H4 (cell line): ENCODE results near the gene LY6G6F. TPM values are rescaled to one million over a fixed set of nuclear protein-coding genes. Genes with fewer than 3 reads are reported as not detected.

Experiments used
- DNase-seq: peaks from one replicate; pipeline ENCODE4 v3.0.0-alpha.2; 2015; ENCODE audit warnings: low spot score
- total RNA-seq: library from RNA; depleted of rRNA; stranded (reverse); fragments of >200 nt; shearing (Covaris generic); gene quantifications from 2 replicates; pipeline ENCODE4 v1.2.3, GENCODE V29; 2014

LY6G6F gene
- total RNA-seq, 1 experiment from 2014 or later: not detected

GRCh38 chr6:31723245-31723979 lies 16.7 kb downstream of the LY6G6F start, which contains the start of gene MPIG6B:
TSS of gene MPIG6B (plus strand) at chr6:31723373. CDS start at chr6:31723384, 11 bp downstream.
- DNase-seq: no peak

- DNase-seq: no peak
Observed at GRCh38 chr6:31723980-31724691, 17.5 kb downstream of the LY6G6F start.

- DNase-seq: no peak
Observed at GRCh38 chr6:31725502-31726350, 19.1 kb downstream of the LY6G6F start.

- no peak for DNase-seq
Observed at GRCh38 chr6:31727034-31727716, 20.5 kb downstream of the LY6G6F start.

- no peak for DNase-seq
Observed at GRCh38 chr6:31727717-31728671, 21.3 kb downstream of the LY6G6F start.

- no peak for DNase-seq
Observed at GRCh38 chr6:31728767-31729514, 22.3 kb downstream of the LY6G6F start, which contains the start of gene DDAH2. TSS of gene DDAH2 (minus strand) at chr6:31729299. CDS start at chr6:31729161, 138 bp downstream.

GRCh38 chr6:31729515-31729978 lies 22.9 kb downstream of the LY6G6F start:
- peak; percentile 79 for DNase-seq

- DNase-seq: peak; percentile 78
Observed at GRCh38 chr6:31729979-31730630, 23.4 kb downstream of the LY6G6F start.

GRCh38 chr6:31730631-31731086 lies 24.0 kb downstream of the LY6G6F start:
- no peak for DNase-seq

GRCh38 chr6:31732029-31732428 lies 25.4 kb downstream of the LY6G6F start:
- no peak for DNase-seq

- no peak for DNase-seq
Observed at GRCh38 chr6:31733734-31734133, 27.1 kb downstream of the LY6G6F start.

GRCh38 chr6:31734247-31734820 lies 27.7 kb downstream of the LY6G6F start:
- DNase-seq: no peak

GRCh38 chr6:31734821-31735406 lies 28.2 kb downstream of the LY6G6F start:
- DNase-seq: peak; percentile 64

- peak; percentile 87 for DNase-seq
Observed at GRCh38 chr6:31736021-31736767, 29.5 kb downstream of the LY6G6F start, which contains the start of gene CLIC1. TSS of gene CLIC1 (minus strand) at chr6:31736530. CDS start at chr6:31736300, 230 bp downstream.

- no peak for DNase-seq
Observed at GRCh38 chr6:31736768-31737314, 30.2 kb downstream of the LY6G6F start.

GRCh38 chr6:31737315-31737990 lies 30.8 kb downstream of the LY6G6F start:
- DNase-seq: no peak
